Measurements from ENCODE around the gene FBXW12. TPM values are rescaled to one million over a fixed set of nuclear protein-coding genes. Genes with fewer than 3 reads are reported as not detected.

FBXW12 gene
- total RNA-seq, 1 experiment from 2014 or later, result not detected

GRCh38 chr3:48411606-48412374 lies 39.8 kb downstream of the FBXW12 start:
- no peaks in the 10 kb centered on the region for H3K27me3 Mint-ChIP-seq (ENCODE audit: unreplicated experiment)
- H3K9me3 Mint-ChIP-seq (ENCODE audit: low read depth, unreplicated experiment), result no peaks in the 10 kb centered on the region
- CTCF ChIA-PET, result interaction anchor here (0.8 kb wide), 1 partner anchor 24 kb away, joined by 3 read pairs; no protein-coding TSS in a partner anchor
- H3K27ac Mint-ChIP-seq (ENCODE audit: unreplicated experiment), result no peak overlapping the region
- no peak for TF ChIP-seq CTCF (IDR thresholded peaks at IDR 0.05; ENCODE audit: unreplicated experiment)
- no TSS peak for BruUV-seq (replicated peaks)
- no peak overlapping the region for H3K4me3 Mint-ChIP-seq (ENCODE audit: low read depth, unreplicated experiment)
- DNase-seq, result no peak
- intact Hi-C loops (cut with micrococcal nuclease; ENCODE audit: unreplicated experiment), result no loop called here
- no peaks in the 10 kb centered on the region for H3K4me1 Mint-ChIP-seq (ENCODE audit: low read depth, unreplicated experiment)
- H3K36me3 Mint-ChIP-seq (ENCODE audit: insufficient read depth, unreplicated experiment), result peaks cover 65% of the 10 kb centered on the region

- intact Hi-C loops (cut with micrococcal nuclease; ENCODE audit: unreplicated experiment), result no loop called here
- TSS peak; percentile 13 for BruUV-seq (replicated peaks)
- CTCF ChIA-PET, result no interaction called here
- no peaks in the 10 kb centered on the region for H3K4me1 Mint-ChIP-seq (ENCODE audit: low read depth, unreplicated experiment)
- TF ChIP-seq CTCF (IDR thresholded peaks at IDR 0.05; ENCODE audit: unreplicated experiment), result no peak
- H3K27me3 Mint-ChIP-seq (ENCODE audit: unreplicated experiment), result no peaks in the 10 kb centered on the region
- H3K36me3 Mint-ChIP-seq (ENCODE audit: insufficient read depth, unreplicated experiment), result peaks cover 65% of the 10 kb centered on the region
- H3K9me3 Mint-ChIP-seq (ENCODE audit: low read depth, unreplicated experiment), result no peaks in the 10 kb centered on the region
- DNase-seq, result no peak
- H3K4me3 Mint-ChIP-seq (ENCODE audit: low read depth, unreplicated experiment), result no peak overlapping the region
- no peak overlapping the region for H3K27ac Mint-ChIP-seq (ENCODE audit: unreplicated experiment)
Measured at GRCh38 chr3:48412375-48413001, 40.5 kb downstream of the FBXW12 start.

- CTCF ChIA-PET, result no interaction called here
- Mint-ChIP-seq H3K4me1 (ENCODE audit: low read depth, unreplicated experiment) (no peaks in the 10 kb centered on the region), H3K27me3 (ENCODE audit: unreplicated experiment) (no peaks in the 10 kb centered on the region), H3K36me3 (ENCODE audit: insufficient read depth, unreplicated experiment) (peaks cover 68% of the 10 kb centered on the region), H3K27ac (ENCODE audit: unreplicated experiment) (no peak overlapping the region), H3K4me3 (ENCODE audit: low read depth, unreplicated experiment) (no peak overlapping the region), H3K9me3 (ENCODE audit: low read depth, unreplicated experiment) (no peaks in the 10 kb centered on the region)
- TF ChIP-seq CTCF (IDR thresholded peaks at IDR 0.05; ENCODE audit: unreplicated experiment), result no peak
- BruUV-seq (replicated peaks), result no TSS peak
- intact Hi-C loops (cut with micrococcal nuclease; ENCODE audit: unreplicated experiment), result no loop called here
- no peak for DNase-seq
Measured at GRCh38 chr3:48413086-48413485, 41.1 kb downstream of the FBXW12 start.

GRCh38 chr3:48413611-48414010 lies 41.6 kb downstream of the FBXW12 start:
- CTCF ChIA-PET, result no interaction called here
- no peak overlapping the region for H3K4me3 Mint-ChIP-seq (ENCODE audit: low read depth, unreplicated experiment)
- intact Hi-C loops (cut with micrococcal nuclease; ENCODE audit: unreplicated experiment), result no loop called here
- TF ChIP-seq CTCF (IDR thresholded peaks at IDR 0.05; ENCODE audit: unreplicated experiment), result no peak
- no peak overlapping the region for H3K27ac Mint-ChIP-seq (ENCODE audit: unreplicated experiment)
- peaks cover 74% of the 10 kb centered on the region for H3K36me3 Mint-ChIP-seq (ENCODE audit: insufficient read depth, unreplicated experiment)
- DNase-seq, result no peak
- no peaks in the 10 kb centered on the region for H3K9me3 Mint-ChIP-seq (ENCODE audit: low read depth, unreplicated experiment)
- no peaks in the 10 kb centered on the region for H3K27me3 Mint-ChIP-seq (ENCODE audit: unreplicated experiment)
- H3K4me1 Mint-ChIP-seq (ENCODE audit: low read depth, unreplicated experiment), result no peaks in the 10 kb centered on the region
- no TSS peak for BruUV-seq (replicated peaks)

All from Calu3 (cell line).